HepG2 (cell line): ENCODE data around the gene CAB39.

Experiments used
- KDM5A ChIP-seq: fragments of 200-600 bp; sonication (generic); IDR thresholded peaks from 2 replicates; pipeline ENCODE4 v1.7.0; 2018; ENCODE audit warnings: antibody characterized with exemption, mild to moderate bottlenecking, low read length, borderline replicate concordance
- MED1 ChIP-seq: sonication (generic); formaldehyde crosslinking; IDR thresholded peaks from 2 replicates; pipeline ENCODE4 v1.4.0; 2020; ENCODE audit warnings: missing genetic modification reagents
- PHF21A ChIP-seq: sonication (generic); formaldehyde crosslinking; IDR thresholded peaks from 2 replicates; pipeline ENCODE4 v1.5.0; 2020; ENCODE audit warnings: mild to moderate bottlenecking, missing genetic modification reagents
- REST ChIP-seq, 2 experiments: IDR thresholded peaks; 2 replicates each; pipeline ENCODE4 v1.6.1; 2011 to 2012; ENCODE audit warnings: low read length in 2 of 2, borderline replicate concordance in 1 of 2, low read depth in 1 of 2, mild to moderate bottlenecking in 1 of 2, moderate library complexity in 1 of 2
- RFXANK ChIP-seq: IDR thresholded peaks from 2 replicates; pipeline ENCODE4 v1.6.1; 2016
- SETDB1 ChIP-seq: sonication (generic); formaldehyde crosslinking; IDR thresholded peaks from 2 replicates; pipeline ENCODE4 v1.5.1; 2020; ENCODE audit warnings: missing genetic modification reagents, mild to moderate bottlenecking, borderline replicate concordance
- TARDBP ChIP-seq: sonication (generic); formaldehyde crosslinking; IDR thresholded peaks from 2 replicates; pipeline ENCODE4 v1.8.0; 2022; ENCODE audit warnings: mild to moderate bottlenecking, missing genetic modification reagents
- ZBTB39 ChIP-seq: sonication (generic); formaldehyde crosslinking; IDR thresholded peaks from 2 replicates; pipeline ENCODE4 v1.5.0; 2020; ENCODE audit warnings: missing genetic modification reagents
- ZHX1 ChIP-seq: sonication (generic); formaldehyde crosslinking; IDR thresholded peaks from 2 replicates; pipeline ENCODE4 v1.8.1; 2022; ENCODE audit warnings: low read depth, mild to moderate bottlenecking, missing genetic modification reagents
- ZNF281 ChIP-seq: sonication (generic); formaldehyde crosslinking; IDR thresholded peaks from 2 replicates; pipeline ENCODE4 v1.4.0; 2020; ENCODE audit warnings: missing genetic modification reagents, borderline replicate concordance
- ZNF629 ChIP-seq: sonication (generic); formaldehyde crosslinking; conservative IDR thresholded peaks from 2 replicates; pipeline ENCODE4 v1.5.0; 2020; ENCODE audit warnings: missing genetic modification reagents

GRCh38 chr2:230695551-230695950, 17.1 kb upstream of the CAB39 start:
- no peak for TF ChIP-seq ZHX1 (CRISPR knock-in tag)
- no peak for TF ChIP-seq PHF21A (CRISPR knock-in tag)
- no peak for TF ChIP-seq MED1
- no peak for TF ChIP-seq REST (IDR thresholded peaks at IDR 0.05; ENCODE audit: borderline replicate concordance in 1 of 2, low read depth in 1 of 2, low read length in 2 of 2)
- TF ChIP-seq TARDBP, result no peak
- no peak for TF ChIP-seq RFXANK (CRISPR knock-in tag)
- TF ChIP-seq SETDB1 (CRISPR knock-in tag), result no peak
- no peak for TF ChIP-seq ZNF629 (CRISPR knock-in tag)
- no peak for TF ChIP-seq ZNF281 (CRISPR knock-in tag)
- no peak for TF ChIP-seq KDM5A
- TF ChIP-seq ZBTB39 (CRISPR knock-in tag), result no peak
